Bone marrow (tissue), 2 donors: Measurements from ENCODE around the gene RGS3.

Experiments used
- DNase-seq, 2 donors: peaks; one replicate each; lab custom pipeline; 2025; lab: John Stamatoyannopoulos, UW

RGS3 gene

DNA sequence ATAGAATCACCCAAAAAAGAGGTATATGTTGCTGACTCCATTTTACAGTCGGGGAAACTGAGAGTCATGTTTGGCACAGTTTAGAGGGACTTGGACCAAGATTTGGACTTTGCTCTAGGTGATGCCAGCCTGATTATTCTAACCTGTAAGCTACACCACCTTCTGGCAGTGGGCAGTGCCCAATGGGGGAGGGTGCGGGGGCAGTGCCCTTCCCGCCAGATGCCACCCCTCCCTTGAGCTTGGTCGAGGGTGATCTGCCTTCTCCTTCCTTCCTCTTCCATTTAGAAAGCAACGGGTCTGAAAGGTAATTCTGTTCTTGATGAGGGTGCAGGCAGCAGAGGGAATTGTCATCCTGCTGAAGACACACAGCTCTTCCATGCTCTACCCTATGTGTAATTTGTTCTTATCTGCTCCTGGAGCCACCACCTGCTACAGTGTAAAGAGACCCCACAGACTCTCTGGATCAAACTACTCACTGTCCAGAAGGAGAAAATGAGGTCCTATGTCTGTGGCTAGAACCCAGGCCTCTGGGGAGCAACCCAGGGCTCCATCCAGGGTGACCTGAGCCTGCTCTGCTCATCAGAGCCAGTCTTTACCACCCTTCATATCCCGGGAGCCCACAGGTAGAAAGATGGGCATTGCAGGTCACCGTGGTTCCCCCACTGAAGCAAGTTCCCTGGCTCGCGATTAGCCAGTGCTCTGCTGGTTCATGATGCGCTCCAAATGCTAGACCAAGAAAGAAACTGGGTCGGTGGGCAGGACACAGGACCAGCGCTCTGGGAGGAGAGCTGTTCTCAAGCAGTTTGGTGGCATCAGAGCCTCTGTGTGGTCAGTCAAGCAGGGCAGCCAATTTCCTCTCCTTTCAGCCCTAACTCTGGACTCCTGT lies 156.2 kb downstream of the RGS3 start:
- DNase-seq, result no peak

DNA sequence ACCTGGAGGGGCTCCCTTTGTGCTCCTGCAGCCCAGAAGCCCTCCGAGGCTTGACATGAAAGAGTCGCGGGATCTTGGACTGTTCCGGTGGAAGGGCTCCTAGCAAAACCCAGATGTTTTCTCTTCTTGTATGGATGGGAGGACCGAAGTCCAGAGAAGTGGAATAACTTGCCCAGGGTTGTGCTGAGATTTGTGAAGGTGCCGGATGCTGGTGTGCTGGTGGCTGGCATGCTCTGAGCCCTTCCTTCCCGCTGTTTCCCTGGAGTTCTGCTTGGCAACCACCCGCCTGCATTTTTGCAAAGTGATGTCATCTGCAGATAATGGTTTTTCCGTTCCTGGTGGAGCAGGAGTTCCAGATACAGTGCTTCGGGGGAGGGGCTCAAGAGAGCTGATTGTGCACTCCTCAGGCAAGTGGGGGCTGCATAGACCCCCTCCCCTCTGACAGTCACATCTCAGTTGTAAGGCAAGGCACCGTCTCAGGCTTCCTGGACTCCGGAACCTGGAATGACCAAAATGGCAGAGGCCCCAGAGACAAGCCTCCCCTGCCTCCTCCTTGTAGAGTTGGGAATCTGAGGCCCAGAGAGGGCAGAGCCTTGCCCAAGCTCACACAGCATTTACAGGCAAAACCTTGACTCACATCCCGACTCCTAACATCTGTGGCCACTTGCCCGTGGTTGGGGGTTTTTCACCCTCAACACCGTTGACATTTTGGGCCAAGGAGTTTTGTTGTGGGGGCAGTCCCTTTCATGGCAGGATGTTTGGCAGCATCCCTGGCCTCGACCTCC lies 157.0 kb downstream of the RGS3 start:
- no peak for DNase-seq

DNA sequence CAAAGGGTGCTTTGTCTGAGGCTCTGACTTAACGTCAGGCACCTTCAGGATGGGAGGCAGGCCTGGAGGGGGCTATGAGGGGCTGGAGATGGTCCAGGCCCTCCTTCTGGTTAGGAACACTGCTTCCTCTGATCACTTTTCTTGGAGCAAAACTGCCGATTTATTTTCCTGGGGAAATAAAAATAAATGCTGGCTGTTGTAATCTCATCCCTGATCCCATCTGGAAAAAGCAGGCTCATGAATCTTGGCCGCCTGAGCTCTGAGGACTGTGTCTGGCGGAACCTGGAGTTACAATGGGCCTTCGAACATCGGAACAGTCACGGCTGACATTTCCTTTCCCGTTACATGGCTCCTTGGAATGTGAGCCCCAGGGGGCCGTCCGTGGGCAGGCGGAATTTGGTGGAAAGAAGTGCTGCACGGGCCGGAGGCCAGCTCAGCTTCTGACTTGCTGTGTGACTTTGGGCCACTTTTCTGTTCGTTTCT lies 157.8 kb downstream of the RGS3 start:
- no peak for DNase-seq

DNA sequence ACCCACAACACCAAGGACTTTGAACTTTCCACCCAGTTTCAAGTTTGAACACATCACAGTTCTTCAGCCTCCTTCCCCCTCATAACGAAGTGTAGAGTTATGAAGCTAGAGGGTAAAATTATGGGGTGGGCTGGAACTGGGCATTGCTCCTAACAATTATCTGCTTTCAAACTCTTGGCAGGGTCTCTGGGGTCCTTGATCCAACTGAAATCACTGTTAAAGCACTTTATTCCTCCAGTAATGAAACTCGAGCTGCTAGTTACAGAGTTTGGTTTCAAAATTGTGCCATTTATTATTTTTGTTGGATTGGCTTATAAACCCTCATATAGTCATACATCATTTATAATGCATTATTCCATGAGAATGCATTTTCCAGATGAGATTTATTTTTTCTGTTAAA lies 158.5 kb downstream of the RGS3 start:
- no peak for DNase-seq

- no peak for DNase-seq
These were observed 159.3 kb downstream of the RGS3 start for GRCh38 chr9:113622600-113623400.

- no peak for DNase-seq
These were observed 160.4 kb downstream of the RGS3 start for GRCh38 chr9:113623851-113624485.

DNA sequence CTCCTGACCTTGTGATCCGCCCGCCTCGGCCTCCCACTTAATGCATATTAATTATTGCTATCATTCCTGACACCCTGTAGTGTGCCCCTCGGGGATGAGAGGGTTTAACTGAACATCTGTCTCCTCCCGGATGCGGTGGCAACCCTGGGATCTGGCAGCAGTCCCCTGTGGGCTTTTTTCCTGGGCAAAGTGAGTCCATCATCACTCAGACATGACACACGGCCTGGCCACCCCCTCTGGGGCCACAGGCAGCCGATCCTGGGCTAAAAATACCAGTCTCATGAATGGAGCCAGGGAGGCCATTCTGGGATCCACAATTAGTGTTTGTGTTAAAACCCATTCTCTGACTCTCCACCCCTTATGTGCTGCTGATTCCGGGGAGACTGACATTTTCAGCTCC lies 161.2 kb downstream of the RGS3 start:
- DNase-seq, result no peak

- no peak for DNase-seq
These were observed 162.0 kb downstream of the RGS3 start for GRCh38 chr9:113625486-113625885.

GRCh38 chr9:113626735-113627495 lies 163.4 kb downstream of the RGS3 start:
- no peak for DNase-seq

DNA sequence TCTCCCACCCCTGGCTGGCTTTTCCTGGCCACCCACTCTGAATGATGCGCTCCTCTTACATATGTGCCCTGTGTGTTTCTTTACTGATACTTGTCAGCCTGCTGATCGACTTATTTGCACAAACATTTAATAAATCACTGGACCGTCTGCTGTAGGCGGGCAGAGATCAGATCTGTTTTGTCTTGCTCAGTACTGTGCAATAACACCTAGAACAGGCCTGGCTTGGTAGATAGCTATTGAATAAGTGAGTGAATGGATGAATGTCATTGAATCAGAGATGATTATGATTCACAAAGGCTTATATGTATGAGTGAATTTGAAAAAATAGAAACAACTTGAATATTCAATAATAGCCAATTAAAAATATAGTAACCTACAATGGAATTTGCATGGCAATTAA lies 165.1 kb downstream of the RGS3 start:
- DNase-seq, result no peak

DNA sequence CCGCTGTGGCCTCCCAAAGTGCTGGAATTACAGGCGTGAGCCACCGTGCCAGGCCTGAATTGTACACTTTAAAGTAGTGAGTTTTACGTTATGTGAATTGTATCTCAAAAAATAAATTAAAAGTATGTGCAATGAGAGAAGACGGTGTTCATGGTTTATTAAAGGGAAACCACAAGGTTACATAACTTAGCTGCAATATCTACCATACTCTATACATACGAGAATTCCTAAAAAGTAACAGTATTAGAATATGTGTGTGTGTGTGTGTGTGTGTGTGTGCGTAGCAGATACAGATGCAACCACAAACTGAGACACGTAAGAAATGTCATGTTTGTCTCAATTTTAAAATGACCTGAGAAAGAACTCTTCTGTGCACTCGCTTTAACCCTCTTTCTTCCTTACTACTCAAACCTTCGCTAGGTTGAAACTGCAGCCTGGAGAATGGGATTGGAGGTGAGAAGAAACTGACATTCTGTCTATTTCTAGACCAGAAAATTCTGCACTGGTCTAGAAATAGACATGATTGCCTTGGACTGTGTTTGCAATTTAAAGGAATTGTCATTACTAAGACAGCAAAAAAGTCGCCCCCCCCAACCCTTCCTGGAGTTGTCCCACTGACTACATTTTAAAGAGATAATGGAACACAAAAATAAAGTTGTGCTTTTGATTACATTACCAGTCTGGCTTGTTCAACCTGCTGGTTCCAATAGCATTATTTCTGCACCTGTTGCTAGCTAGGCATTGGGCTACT lies 167.0 kb downstream of the RGS3 start:
- no peak for DNase-seq

GRCh38 chr9:113631137-113631765 lies 167.7 kb downstream of the RGS3 start:
- no peak for DNase-seq

DNA sequence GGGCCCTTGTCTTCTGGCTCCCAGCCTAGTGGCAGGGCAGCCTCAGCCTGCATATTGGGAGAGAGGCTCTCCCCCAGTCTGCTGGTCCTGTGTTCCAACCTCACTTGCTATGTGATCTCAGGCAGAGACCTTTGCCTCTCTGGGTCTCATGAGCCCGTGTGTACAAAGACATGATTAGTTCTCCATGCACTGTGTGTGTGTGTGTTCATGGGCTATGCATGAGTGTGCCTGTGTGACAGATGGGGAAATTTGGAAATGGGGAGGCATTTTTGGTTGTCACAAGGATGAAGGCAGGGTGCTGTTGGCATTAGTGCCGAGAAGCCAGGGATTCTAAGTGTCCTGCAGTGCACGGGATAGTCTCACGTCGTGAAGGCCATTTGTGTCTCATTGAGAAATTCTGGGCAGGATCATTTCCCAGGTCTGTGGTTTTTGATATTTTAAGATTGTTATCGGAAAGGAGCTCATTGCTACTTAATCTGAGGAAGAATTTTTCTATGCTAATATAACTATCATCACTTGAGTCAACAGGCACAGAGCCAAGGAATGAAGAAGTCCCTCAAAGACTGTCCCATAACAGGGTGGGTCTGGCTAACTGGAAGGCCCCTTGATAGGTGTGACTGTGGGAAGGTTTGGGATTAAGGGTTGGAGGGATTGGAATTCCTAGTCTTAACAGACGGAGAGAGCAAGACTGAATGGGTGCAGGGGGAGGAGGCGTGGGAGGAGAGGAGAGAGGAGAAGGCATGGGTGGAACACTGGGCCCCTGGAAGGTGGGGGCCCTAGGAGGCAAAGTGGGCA lies 168.5 kb downstream of the RGS3 start:
- DNase-seq, result no peak

DNA sequence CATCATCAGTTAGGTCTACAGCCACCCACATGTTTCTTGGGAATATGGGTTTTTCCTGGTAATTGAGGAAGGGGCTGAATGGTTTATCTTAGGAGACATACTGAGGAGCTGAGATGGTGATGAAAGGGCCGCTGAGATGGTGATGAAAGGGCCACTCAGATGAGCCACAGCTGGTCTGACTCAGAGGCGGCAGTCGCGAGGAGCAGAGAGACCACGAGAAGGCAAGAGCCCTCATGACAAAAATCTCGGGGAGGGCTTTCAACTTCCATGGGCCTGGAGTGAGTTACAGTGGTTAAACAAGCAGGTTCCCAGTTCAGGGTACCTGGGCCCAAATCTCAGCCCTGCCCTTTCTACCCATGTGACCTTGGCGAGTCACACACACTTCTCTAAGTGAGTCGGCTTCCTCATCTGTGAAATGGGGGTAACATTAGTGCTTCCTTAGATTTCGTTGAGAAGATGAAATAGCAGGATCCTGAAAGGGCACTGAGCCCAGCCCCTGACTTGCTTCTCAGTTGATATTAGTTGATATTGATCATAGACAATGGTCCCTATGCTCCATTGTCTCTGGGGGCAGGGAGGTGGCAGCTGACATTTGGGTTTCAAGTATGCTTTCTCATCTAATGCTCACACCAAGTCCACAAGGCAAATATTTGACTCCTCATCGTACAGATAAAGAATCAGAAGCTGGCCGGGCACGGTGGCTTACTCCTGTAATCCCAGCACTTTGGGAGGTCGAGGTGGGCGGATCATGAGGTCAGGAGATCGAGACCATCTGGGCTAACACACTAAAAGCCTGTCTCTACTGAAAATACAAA lies 169.5 kb downstream of the RGS3 start:
- DNase-seq, result no peak

DNA sequence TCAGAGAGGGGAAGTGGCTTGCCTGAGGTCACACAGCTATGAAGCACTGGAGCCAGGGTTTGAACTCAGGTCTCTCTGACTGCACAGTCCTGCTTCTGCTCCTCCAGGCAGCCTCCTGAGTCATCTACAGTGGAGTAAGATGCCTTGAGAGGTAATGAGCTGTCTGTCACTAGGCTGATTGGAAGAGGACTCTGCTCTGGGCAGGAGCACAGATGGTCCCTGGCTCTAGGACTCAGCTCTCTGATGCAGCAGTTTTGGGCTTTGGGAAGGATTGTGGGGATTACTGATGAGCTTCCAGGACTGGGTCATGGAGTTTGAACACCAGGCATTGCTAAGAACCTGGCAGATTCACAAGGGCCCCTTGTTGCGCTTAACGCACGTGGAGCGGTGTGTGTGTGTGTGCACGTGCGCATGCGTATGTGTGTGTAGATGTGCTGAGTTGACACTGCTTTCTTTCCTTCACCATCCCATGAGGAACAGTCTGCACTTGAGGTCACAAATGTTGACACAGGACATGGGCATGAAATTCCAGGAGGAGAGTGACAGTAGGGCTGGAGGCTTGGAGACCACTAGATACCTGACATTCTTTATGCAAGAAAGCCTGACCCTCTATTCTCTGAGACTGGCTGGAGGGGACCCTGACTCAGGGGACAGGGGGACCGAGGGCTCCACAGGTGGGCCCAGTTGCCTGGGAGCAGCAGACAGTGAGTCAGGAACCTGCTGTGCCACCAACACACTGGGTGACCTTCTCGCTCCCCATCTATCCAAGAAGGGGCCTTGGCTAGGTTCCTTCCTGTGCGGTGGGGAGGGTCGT lies 170.5 kb downstream of the RGS3 start:
- DNase-seq, result no peak

DNA sequence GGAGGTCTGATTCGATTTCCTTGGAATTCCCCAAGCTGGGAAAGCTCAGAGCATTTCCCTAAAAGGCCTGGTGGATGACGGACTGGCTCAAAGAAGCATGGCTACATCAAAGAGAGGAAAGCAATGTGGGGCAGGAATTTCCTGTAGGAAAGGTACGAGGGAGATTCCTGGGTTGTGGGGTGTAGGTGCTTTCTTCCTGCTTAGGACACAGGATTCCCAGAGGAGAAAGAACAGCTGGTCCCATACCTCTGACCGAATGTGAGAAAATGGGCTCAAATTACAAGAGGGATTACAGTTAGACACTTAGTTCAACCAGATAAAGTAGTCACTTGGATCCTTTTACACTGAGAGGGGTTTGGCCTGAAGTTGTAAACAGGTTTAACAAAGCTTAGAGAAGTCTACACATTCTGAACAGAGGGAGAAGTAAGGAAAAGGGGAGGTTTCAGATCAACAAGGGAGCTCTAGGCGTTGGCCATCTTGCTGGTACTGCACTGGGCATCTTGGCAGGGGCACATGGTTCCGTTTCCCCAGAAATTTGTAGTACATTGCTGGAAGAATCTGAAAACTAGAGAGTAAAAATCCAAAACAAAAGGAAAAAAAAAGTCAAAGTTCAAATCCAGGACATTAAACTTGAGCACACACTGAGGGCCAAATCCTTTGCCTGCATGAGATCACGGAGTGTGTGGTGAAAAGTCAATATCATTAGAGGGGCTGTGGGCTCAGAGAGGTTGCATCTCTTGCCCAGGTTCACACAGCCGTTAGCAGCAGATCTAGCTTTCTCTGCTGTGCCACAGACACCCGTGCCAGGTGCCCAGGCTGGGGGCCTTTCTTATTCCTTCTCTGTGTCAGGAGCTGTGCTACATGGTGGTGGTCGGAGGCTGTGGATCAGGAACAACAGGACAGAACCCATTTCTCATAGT lies 171.3 kb downstream of the RGS3 start:
- DNase-seq, result no peak
